Sigmoid colon (tissue), 4 donors: ENCODE measurements around the gene USP7.

ENCODE experiments used
- CTCF ChIP-seq, 4 experiments: fragments of 450-650 bp in 3 of 4; fragments of 200-600 bp in 1 of 4; IDR thresholded peaks; one replicate each; pipeline ENCODE4 v1.5.1; 2016 to 2019; ENCODE audit warnings: antibody characterized with exemption in 4 of 4, mild to moderate bottlenecking in 3 of 4, moderate library complexity in 2 of 4
- EP300 ChIP-seq, 4 donors: sonication (generic); formaldehyde crosslinking; IDR thresholded peaks; one replicate each; pipeline ENCODE4 v1.6.1; 2017; ENCODE audit warnings: antibody characterized with exemption in 4 of 4
- POLR2A ChIP-seq, 2 donors: fragments of 450-650 bp; IDR thresholded peaks; one replicate each; pipeline ENCODE4 v1.6.1; 2016; ENCODE audit warnings: antibody characterized with exemption in 2 of 2, mild to moderate bottlenecking in 2 of 2, moderate library complexity in 2 of 2
- POLR2AphosphoS5 ChIP-seq, 4 donors: sonication (generic); formaldehyde crosslinking; IDR thresholded peaks; one replicate each; pipeline ENCODE4 v1.6.1; 2017; ENCODE audit warnings: antibody characterized with exemption in 4 of 4

GRCh38 chr16:8859913-8860881 is 103.5 kb downstream of the USP7 start:
- TF ChIP-seq CTCF (IDR thresholded peaks at IDR 0.05) (no peak), POLR2AphosphoS5 (IDR thresholded peaks at IDR 0.05) (peak in 2 of 4 donors; percentile 46 to 54), POLR2A (IDR thresholded peaks at IDR 0.05) (no peak), EP300 (IDR thresholded peaks at IDR 0.05) (peak in 1 of 4 donors; percentile 20)
